ENCODE results near the gene RIC1.
"Not testable (repeated sequence)": the region's sequence is repeated elsewhere in the genome, so short reads cannot be mapped to it uniquely, and the experiment has no call there.

The RIC1 gene

GRCh38 chr9:5714501-5715401 lies 85.8 kb downstream of the RIC1 start:
- peak; percentile 14 for TF ChIP-seq CTCF (IDR thresholded peaks at IDR 0.05; ENCODE audit: insufficient read depth, missing control alignments)
- FAIRE-seq (no peak), DNase-seq (ENCODE audit: insufficient read length, low spot score) (no peak)

- DNase-seq (ENCODE audit: insufficient read length, low spot score), result no peak
- TF ChIP-seq CTCF (IDR thresholded peaks at IDR 0.05; ENCODE audit: insufficient read depth, missing control alignments), result no peak
- FAIRE-seq, result no peak
Measured at GRCh38 chr9:5715548-5716127, 86.7 kb downstream of the RIC1 start.

GRCh38 chr9:5717434-5717833 lies 88.5 kb downstream of the RIC1 start:
- FAIRE-seq; DNase-seq (ENCODE audit: insufficient read length, low spot score): not testable (repeated sequence)

GRCh38 chr9:5718296-5719032 lies 89.6 kb downstream of the RIC1 start:
- TF ChIP-seq CTCF (IDR thresholded peaks at IDR 0.05; ENCODE audit: insufficient read depth, missing control alignments), result no peak
- FAIRE-seq (no peak), DNase-seq (ENCODE audit: insufficient read length, low spot score) (no peak)

- no peak for DNase-seq (ENCODE audit: insufficient read length, low spot score)
- TF ChIP-seq CTCF (IDR thresholded peaks at IDR 0.05; ENCODE audit: insufficient read depth, missing control alignments), result no peak
- no peak for FAIRE-seq
Measured at GRCh38 chr9:5719100-5719926, 90.4 kb downstream of the RIC1 start.

GRCh38 chr9:5720151-5720550 lies 91.2 kb downstream of the RIC1 start:
- FAIRE-seq (no peak), DNase-seq (ENCODE audit: insufficient read length, low spot score) (no peak)
- TF ChIP-seq CTCF (IDR thresholded peaks at IDR 0.05; ENCODE audit: insufficient read depth, missing control alignments), result no peak
